ENCODE results near the gene ELP1.

Gene ELP1

GRCh38 chr9:108831496-108832178 is 102.3 kb downstream of the ELP1 start:
- Histone ChIP-seq H3K79me2 (ENCODE audit: insufficient read depth, low read length) (no peaks in the 10 kb centered on the region), H3K36me3 (ENCODE audit: insufficient read depth, low read length) (no peaks in the 10 kb centered on the region), H2AFZ (ENCODE audit: low read depth, low read length) (no peak overlapping the region), H3K4me2 (ENCODE audit: insufficient read depth, low read length) (no peak overlapping the region), H3K27me3 (ENCODE audit: insufficient read depth, low read length, poor library complexity) (no peaks in the 10 kb centered on the region), H3K4me1 (ENCODE audit: insufficient read depth, low read length) (no peaks in the 10 kb centered on the region), H3K9me3 (ENCODE audit: insufficient read depth, low read length, severe bottlenecking) (no peaks in the 10 kb centered on the region), H4K20me1 (ENCODE audit: insufficient read depth, low read length) (no peaks in the 10 kb centered on the region), H3K9ac (ENCODE audit: low read depth, low read length) (no peak overlapping the region), H3K4me3 (ENCODE audit: low read depth in 1 of 2, low read length in 2 of 2) (no peak overlapping the region), H3K27ac (ENCODE audit: low read length) (no peak overlapping the region)
- ATAC-seq (ENCODE audit: insufficient read depth, low read depth) = no peak
- no peak for DNase-seq
- no peak for TF ChIP-seq CTCF (IDR thresholded peaks at IDR 0.05; ENCODE audit: borderline replicate concordance, extremely low read depth, low read length, poor library complexity, severe bottlenecking)
- no peak for TF ChIP-seq EZH2 (IDR thresholded peaks at IDR 0.05; ENCODE audit: borderline replicate concordance, low read depth, low read length, severe bottlenecking)

- ATAC-seq (ENCODE audit: insufficient read depth, low read depth) (no peak), DNase-seq (no peak)
- H3K4me1 ChIP-seq (ENCODE audit: insufficient read depth, low read length) = no peaks in the 10 kb centered on the region
- no peak overlapping the region for H3K4me2 ChIP-seq (ENCODE audit: insufficient read depth, low read length)
- no peaks in the 10 kb centered on the region for H3K27me3 ChIP-seq (ENCODE audit: insufficient read depth, low read length, poor library complexity)
- H3K79me2 ChIP-seq (ENCODE audit: insufficient read depth, low read length) = no peaks in the 10 kb centered on the region
- no peaks in the 10 kb centered on the region for H3K9me3 ChIP-seq (ENCODE audit: insufficient read depth, low read length, severe bottlenecking)
- no peaks in the 10 kb centered on the region for H4K20me1 ChIP-seq (ENCODE audit: insufficient read depth, low read length)
- TF ChIP-seq EZH2 (IDR thresholded peaks at IDR 0.05; ENCODE audit: borderline replicate concordance, low read depth, low read length, severe bottlenecking) = no peak
- no peak for TF ChIP-seq CTCF (IDR thresholded peaks at IDR 0.05; ENCODE audit: borderline replicate concordance, extremely low read depth, low read length, poor library complexity, severe bottlenecking)
- H2AFZ ChIP-seq (ENCODE audit: low read depth, low read length) = no peak overlapping the region
- no peaks in the 10 kb centered on the region for H3K36me3 ChIP-seq (ENCODE audit: insufficient read depth, low read length)
- no peak overlapping the region for H3K4me3 ChIP-seq (ENCODE audit: low read depth in 1 of 2, low read length in 2 of 2)
- no peak overlapping the region for H3K27ac ChIP-seq (ENCODE audit: low read length)
- no peak overlapping the region for H3K9ac ChIP-seq (ENCODE audit: low read depth, low read length)
Observed at GRCh38 chr9:108830272-108830671, 103.7 kb downstream of the ELP1 start.

GRCh38 chr9:108823829-108824228 is 110.1 kb downstream of the ELP1 start:
- no peak overlapping the region for H3K27ac ChIP-seq (ENCODE audit: low read length)
- no peaks in the 10 kb centered on the region for H3K27me3 ChIP-seq (ENCODE audit: insufficient read depth, low read length, poor library complexity)
- no peak overlapping the region for H2AFZ ChIP-seq (ENCODE audit: low read depth, low read length)
- H3K4me3 ChIP-seq (ENCODE audit: low read depth in 1 of 2, low read length in 2 of 2) = no peak overlapping the region
- H3K4me1 ChIP-seq (ENCODE audit: insufficient read depth, low read length) = no peaks in the 10 kb centered on the region
- DNase-seq (no peak), ATAC-seq (ENCODE audit: insufficient read depth, low read depth) (no peak)
- H3K9me3 ChIP-seq (ENCODE audit: insufficient read depth, low read length, severe bottlenecking) = no peaks in the 10 kb centered on the region
- H3K4me2 ChIP-seq (ENCODE audit: insufficient read depth, low read length) = no peak overlapping the region
- H3K9ac ChIP-seq (ENCODE audit: low read depth, low read length) = no peak overlapping the region
- no peaks in the 10 kb centered on the region for H4K20me1 ChIP-seq (ENCODE audit: insufficient read depth, low read length)
- TF ChIP-seq CTCF (IDR thresholded peaks at IDR 0.05; ENCODE audit: borderline replicate concordance, extremely low read depth, low read length, poor library complexity, severe bottlenecking) = no peak
- no peak for TF ChIP-seq EZH2 (IDR thresholded peaks at IDR 0.05; ENCODE audit: borderline replicate concordance, low read depth, low read length, severe bottlenecking)
- H3K79me2 ChIP-seq (ENCODE audit: insufficient read depth, low read length) = no peaks in the 10 kb centered on the region
- no peaks in the 10 kb centered on the region for H3K36me3 ChIP-seq (ENCODE audit: insufficient read depth, low read length)

Data from DND-41 (cell line).